ENCODE measurements around the gene CMTM6. TPM values are rescaled to one million over a fixed set of nuclear protein-coding genes. Genes with fewer than 3 reads are reported as not detected.
"Not testable (repeated sequence)": the region's sequence is repeated elsewhere in the genome, so short reads cannot be mapped to it uniquely, and the experiment has no call there.

The CMTM6 gene
- total RNA-seq, 2 experiments from 2014 or later: 86.5 to 87.3 TPM

- CTCF ChIA-PET, POLR2A ChIA-PET: not testable (repeated sequence)
These were observed 30.5 kb downstream of the CMTM6 start for GRCh38 chr3:32472151-32472550.

- ChIA-PET CTCF (no interaction called here), POLR2A (interaction anchor here (0.6 kb wide), 1 partner anchor 191 kb away, joined by 7 read pairs; no protein-coding TSS in a partner anchor)
These were observed 31.4 kb downstream of the CMTM6 start for GRCh38 chr3:32471246-32471645.

GRCh38 chr3:32470362-32470761 lies 32.3 kb downstream of the CMTM6 start:
- ChIA-PET CTCF (interaction anchor here (1.6 to 3.8 kb wide), 2 partner anchors 15 to 95 kb away, joined by 3 to 43 read pairs; no protein-coding TSS in a partner anchor), POLR2A (interaction anchor here (0.6 to 0.9 kb wide), 4 partner anchors 31 to 310 kb away, joined by 3 to 10 read pairs (median 5); no protein-coding TSS in a partner anchor)

- CTCF ChIA-PET: interaction anchor here (1.0 to 3.8 kb wide), 5 partner anchors 14 to 94 kb away, joined by 3 to 43 read pairs (median 12); no protein-coding TSS in a partner anchor
- POLR2A ChIA-PET: interaction anchor here (0.9 kb wide), 1 partner anchor 30 kb away, joined by 3 read pairs; no protein-coding TSS in a partner anchor
These were observed 33.3 kb downstream of the CMTM6 start for GRCh38 chr3:32469151-32469874.

- ChIA-PET CTCF (interaction anchor here (0.6 to 3.8 kb wide), 31 partner anchors 8 to 291 kb away, joined by 3 to 43 read pairs (median 5); partner anchors contain the start of gene CMTM7), POLR2A (interaction anchor here (0.6 to 1.0 kb wide), 2 partner anchors 12 to 32 kb away, joined by 3 to 4 read pairs; no protein-coding TSS in a partner anchor)
These were observed 35.1 kb downstream of the CMTM6 start for GRCh38 chr3:32467333-32468070.

DNA sequence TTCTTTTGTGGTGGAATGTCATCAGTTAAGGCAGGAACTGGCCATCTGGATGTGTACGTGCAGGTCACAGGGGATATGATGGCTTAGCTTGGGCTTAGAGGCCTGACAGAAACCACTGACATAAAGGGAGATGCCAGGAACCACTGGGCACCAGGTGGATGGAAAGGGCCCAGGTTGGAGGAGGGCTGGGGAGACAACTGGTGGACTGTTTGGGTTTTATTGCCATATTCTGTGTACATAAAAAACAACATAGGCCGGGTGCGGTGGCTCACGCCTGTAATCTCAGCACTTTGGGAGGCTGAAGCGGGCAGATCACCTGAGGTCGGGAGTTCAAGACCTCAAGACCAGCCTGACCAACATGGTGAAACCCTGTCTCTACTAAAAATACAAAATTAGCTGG lies 35.8 kb downstream of the CMTM6 start:
- POLR2A ChIA-PET: not testable (repeated sequence)
- CTCF ChIA-PET: interaction anchor here (1.1 to 3.8 kb wide), 8 partner anchors 11 to 91 kb away, joined by 3 to 43 read pairs (median 8); partner anchors contain the start of gene CMTM7

GRCh38 chr3:32464726-32465125 lies 37.9 kb downstream of the CMTM6 start:
- POLR2A ChIA-PET, CTCF ChIA-PET: not testable (repeated sequence)

DNA sequence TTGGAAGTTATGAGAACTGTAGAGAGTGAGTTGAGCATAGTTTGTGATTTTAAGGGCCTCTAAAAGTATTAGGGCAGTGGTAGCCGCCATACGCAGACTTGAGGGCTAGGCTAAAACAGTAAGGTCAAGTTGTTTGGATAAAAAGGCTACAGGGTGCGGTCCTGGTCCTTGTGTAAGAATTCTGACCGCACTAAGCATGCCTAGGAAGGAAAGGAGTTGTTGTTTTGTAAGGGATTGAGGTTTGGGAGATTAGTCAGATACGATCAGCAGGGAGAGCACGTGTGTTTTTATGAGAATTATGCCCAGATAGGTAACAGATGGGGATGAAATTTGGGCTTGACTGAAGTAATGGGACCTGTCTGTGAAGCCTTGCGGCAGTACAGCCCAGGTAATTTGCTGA lies 39.2 kb downstream of the CMTM6 start:
- POLR2A ChIA-PET, CTCF ChIA-PET: not testable (repeated sequence)

DNA sequence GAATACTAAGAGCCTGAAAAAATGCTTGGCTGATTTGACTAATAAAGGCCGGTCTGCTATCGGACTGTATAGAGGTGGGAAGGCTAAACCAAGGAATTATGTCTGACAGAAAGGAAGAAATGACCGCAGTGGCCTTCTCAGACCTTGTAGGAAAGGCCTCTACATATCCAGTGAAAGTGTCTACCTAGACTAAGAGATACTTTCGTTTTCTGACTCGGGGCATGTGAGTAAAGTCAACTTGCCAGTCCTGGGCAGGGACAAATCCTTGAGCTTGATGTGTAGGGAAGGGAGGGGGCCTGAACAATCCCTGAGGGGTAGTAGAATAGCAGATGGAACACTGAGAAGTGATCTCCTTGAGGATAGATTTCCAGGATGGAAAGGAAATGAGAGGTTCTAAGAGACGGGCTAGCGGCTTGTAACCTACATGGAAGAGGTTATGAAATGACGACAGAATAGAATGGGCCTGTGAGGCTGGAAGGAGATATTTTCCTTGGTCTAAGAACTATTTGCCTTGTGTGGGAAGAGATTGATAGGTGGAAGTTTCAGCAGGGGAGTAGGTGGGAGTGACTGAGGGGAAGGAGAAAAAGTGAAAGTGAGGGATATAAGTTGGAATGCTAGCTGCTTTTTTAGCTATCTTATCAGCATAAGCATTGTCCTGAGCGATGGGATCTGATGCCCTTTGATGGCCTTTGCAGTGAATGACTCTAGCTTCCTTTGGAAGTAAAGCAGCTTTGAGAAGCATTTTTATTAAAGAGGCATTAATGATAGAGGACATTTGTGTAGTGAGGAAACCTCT lies 40.3 kb downstream of the CMTM6 start:
- POLR2A ChIA-PET: not testable (repeated sequence)

GRCh38 chr3:32460817-32461496 lies 41.7 kb downstream of the CMTM6 start:
- POLR2A ChIA-PET: interaction anchor here (1.2 kb wide), 1 partner anchor 40 kb away, joined by 3 read pairs; no protein-coding TSS in a partner anchor
- CTCF ChIA-PET: interaction anchor here (1.2 kb wide), 1 partner anchor 12 kb away, joined by 3 read pairs; no protein-coding TSS in a partner anchor

More for the DNA sequence above, 40.3 kb downstream of the CMTM6 start:
- CTCF ChIA-PET: interaction anchor here (0.9 to 1.1 kb wide), 2 partner anchors 28 to 64 kb away, joined by 3 read pairs; no protein-coding TSS in a partner anchor

DNA sequence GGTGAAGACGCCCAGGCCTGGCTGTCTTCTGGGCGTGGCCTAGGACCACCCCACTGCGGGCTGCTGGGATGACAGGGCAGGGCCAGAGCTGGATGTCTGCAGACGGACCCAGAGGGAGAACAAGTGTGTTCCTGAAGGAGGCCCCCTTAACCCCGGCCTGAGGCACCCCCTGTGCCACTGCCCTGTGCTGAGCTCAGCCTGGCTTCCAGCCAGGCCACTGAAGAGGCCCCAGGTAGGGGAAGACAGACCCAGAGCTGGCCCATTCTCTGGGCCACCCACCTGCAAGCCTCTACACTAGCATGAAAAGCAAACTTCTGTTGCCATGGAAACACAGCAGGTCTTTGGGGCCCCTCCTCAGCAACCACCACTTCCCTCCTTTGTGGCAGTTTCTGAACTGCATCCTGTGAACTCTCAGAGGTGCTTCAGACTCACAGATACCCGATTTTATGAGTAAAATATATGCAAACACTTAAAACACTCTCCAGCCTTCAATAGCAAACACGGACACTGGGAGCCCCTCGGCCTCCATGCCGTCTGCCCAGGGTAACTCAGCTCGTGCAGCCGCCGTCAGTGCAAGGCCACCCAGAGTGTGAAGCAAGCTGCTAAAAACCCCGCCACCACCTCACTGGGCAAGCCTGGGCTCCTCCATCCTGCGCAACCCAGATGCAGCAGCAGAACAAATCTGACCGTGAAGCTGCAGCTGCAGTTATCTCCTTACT lies 42.5 kb downstream of the CMTM6 start:
- ChIA-PET POLR2A (interaction anchor here (1.2 kb wide), 1 partner anchor 39 kb away, joined by 3 read pairs; no protein-coding TSS in a partner anchor), CTCF (interaction anchor here (1.2 to 1.4 kb wide), 2 partner anchors 11 to 45 kb away, joined by 3 to 5 read pairs; no protein-coding TSS in a partner anchor)

- CTCF ChIA-PET: interaction anchor here (0.6 to 1.4 kb wide), 4 partner anchors 8 to 614 kb away, joined by 3 to 5 read pairs (median 4); no protein-coding TSS in a partner anchor
- POLR2A ChIA-PET: interaction anchor here (1.2 kb wide), 1 partner anchor 38 kb away, joined by 3 read pairs; no protein-coding TSS in a partner anchor
These were observed 43.2 kb downstream of the CMTM6 start for GRCh38 chr3:32459450-32459849.

- ChIA-PET POLR2A (no interaction called here), CTCF (interaction anchor here (1.2 kb wide), 2 partner anchors 10 to 29 kb away, joined by 4 to 8 read pairs; no protein-coding TSS in a partner anchor)
These were observed 44.6 kb downstream of the CMTM6 start for GRCh38 chr3:32457971-32458471.

GRCh38 chr3:32456429-32457130 lies 46.1 kb downstream of the CMTM6 start:
- CTCF ChIA-PET: interaction anchor here (1.2 to 1.8 kb wide), 2 partner anchors 11 to 28 kb away, joined by 4 to 8 read pairs; no protein-coding TSS in a partner anchor
- POLR2A ChIA-PET: interaction anchor here (0.7 kb wide), 1 partner anchor 11 kb away, joined by 3 read pairs; no protein-coding TSS in a partner anchor

- POLR2A ChIA-PET: interaction anchor here (0.7 kb wide), 1 partner anchor 12 kb away, joined by 3 read pairs; no protein-coding TSS in a partner anchor
- CTCF ChIA-PET: interaction anchor here (1.2 to 1.8 kb wide), 2 partner anchors 12 to 14 kb away, joined by 3 to 8 read pairs; no protein-coding TSS in a partner anchor
These were observed 46.8 kb downstream of the CMTM6 start for GRCh38 chr3:32455609-32456428.

Measured in activated CD8-positive, alpha-beta memory T cell treated with anti-CD3 and anti-CD28 coated beads for 36 hours (primary cell).